Measurements from ENCODE around the gene GPX2.

The GPX2 gene

GRCh38 chr14:64891173-64891838 is 51.2 kb downstream of the GPX2 start (continued):
- no peak for TF ChIP-seq ZNF501 (tag by site-specific recombination; IDR thresholded peaks at IDR 0.05)
- TF ChIP-seq ZNF175 (tag by site-specific recombination; IDR thresholded peaks at IDR 0.05) = no peak
- TF ChIP-seq ZNF621 (tag by site-specific recombination; IDR thresholded peaks at IDR 0.05) = no peak
- no peak for TF ChIP-seq IKZF3 (tag by site-specific recombination; IDR thresholded peaks at IDR 0.05)
- TF ChIP-seq ZNF292 (tag by site-specific recombination; IDR thresholded peaks at IDR 0.05; ENCODE audit: borderline replicate concordance, low read depth) = no peak

- ChIA-PET POLR2A (interaction anchor here (1.1 kb wide), 1 partner anchor 9 kb away, joined by 3 read pairs; no protein-coding TSS in a partner anchor), CTCF (interaction anchor here (3.9 to 8.2 kb wide), 4 partner anchors 9 to 129 kb away, joined by 55 to 199 read pairs (median 92); partner anchors contain the start of gene SPTB)
- H3K9me3 ChIP-seq (ENCODE audit: control insufficient read depth, insufficient read depth, low read depth, low read length) = no peaks in the 10 kb centered on the region
- H3K4me3 ChIP-seq (ENCODE audit: low read depth, low read length) = no peak overlapping the region
- TF ChIP-seq KLF10 (tag by site-specific recombination; IDR thresholded peaks at IDR 0.05) (no peak), ZNF473 (tag by site-specific recombination; IDR thresholded peaks at IDR 0.05) (no peak), GLI4 (tag by site-specific recombination; IDR thresholded peaks at IDR 0.05) (no peak), ZNF202 (tag by site-specific recombination; IDR thresholded peaks at IDR 0.05; ENCODE audit: borderline replicate concordance) (no peak), PRDM1 (tag by site-specific recombination; IDR thresholded peaks at IDR 0.05) (no peak), ZNF214 (tag by site-specific recombination; IDR thresholded peaks at IDR 0.05; ENCODE audit: borderline replicate concordance) (no peak), ZNF544 (tag by site-specific recombination; IDR thresholded peaks at IDR 0.05) (no peak)
- no peaks in the 10 kb centered on the region for H3K4me1 ChIP-seq (ENCODE audit: control insufficient read depth, insufficient read depth, low read length)
- H3K36me3 ChIP-seq (ENCODE audit: control insufficient read depth in 2 of 2, insufficient read depth in 1 of 2, low read length in 2 of 2) = no peaks in the 10 kb centered on the region
- no peak overlapping the region for H3K27ac ChIP-seq (ENCODE audit: extremely low read depth, low read depth, low read length)
Measured at GRCh38 chr14:64889352-64889751, 53.2 kb downstream of the GPX2 start.

Measured in HEK293 (cell line).